HL-60/S4 treated with phorbol 12-myristate 13-acetate at 8.2 ng/mL for 4 days and 3 days (cell line): ENCODE data around the gene KLHDC7B.

Experiments
- in situ Hi-C: fragments of 300-500 bp; cut with MboI; formaldehyde crosslinking; loops from 2 replicates; pipeline ENCODE4 v1.15.0; 2022; ENCODE audit warnings: low sequenced_read_pairs

Gene KLHDC7B

GRCh38 chr22:50545522-50546325 is at the start of gene KLHDC7B:
TSS of gene KLHDC7B (plus strand) at chr22:50545899. CDS start at chr22:50546244, 345 bp downstream.
- in situ Hi-C loops, result no loop called here

- in situ Hi-C loops, result no loop called here
Measured at GRCh38 chr22:50497093-50497492, 48.6 kb upstream of the KLHDC7B start.

- in situ Hi-C loops, result no loop called here
Measured at GRCh38 chr22:50498322-50498890, 47.3 kb upstream of the KLHDC7B start.

- in situ Hi-C loops, result no loop called here
Measured at GRCh38 chr22:50500452-50500851, 45.2 kb upstream of the KLHDC7B start.

GRCh38 chr22:50502096-50502495 is 43.6 kb upstream of the KLHDC7B start:
- in situ Hi-C loops, result no loop called here

GRCh38 chr22:50502628-50503474 is 42.8 kb upstream of the KLHDC7B start:
- in situ Hi-C loops, result no loop called here

- in situ Hi-C loops, result no loop called here
Measured at GRCh38 chr22:50503475-50504145, 42.1 kb upstream of the KLHDC7B start.

- in situ Hi-C loops, result no loop called here
Measured at GRCh38 chr22:50504369-50505211, 41.1 kb upstream of the KLHDC7B start.

GRCh38 chr22:50505276-50505775 is 40.4 kb upstream of the KLHDC7B start:
- in situ Hi-C loops, result no loop called here

GRCh38 chr22:50505776-50506610 is 39.7 kb upstream of the KLHDC7B start:
- in situ Hi-C loops, result no loop called here

- in situ Hi-C loops, result no loop called here
Measured at GRCh38 chr22:50506611-50507420, 38.9 kb upstream of the KLHDC7B start.

- in situ Hi-C loops, result no loop called here
Measured at GRCh38 chr22:50507421-50507990, 38.2 kb upstream of the KLHDC7B start, which contains the start of gene LMF2. TSS of gene LMF2 (minus strand) at chr22:50507702. CDS start at chr22:50507675, 27 bp downstream.

GRCh38 chr22:50507991-50508884 is 37.5 kb upstream of the KLHDC7B start, which contains the start of gene NCAPH2:
TSS of gene NCAPH2 (plus strand) at chr22:50508224. CDS start at chr22:50508338, 114 bp downstream.
- in situ Hi-C loops, result no loop called here

GRCh38 chr22:50508897-50509296 is 36.8 kb upstream of the KLHDC7B start:
- in situ Hi-C loops, result no loop called here

GRCh38 chr22:50513175-50513574 is 32.5 kb upstream of the KLHDC7B start:
- in situ Hi-C loops, result no loop called here

- in situ Hi-C loops, result no loop called here
Measured at GRCh38 chr22:50516068-50516467, 29.6 kb upstream of the KLHDC7B start.

GRCh38 chr22:50516891-50517290 is 28.8 kb upstream of the KLHDC7B start:
- in situ Hi-C loops, result no loop called here
